ENCODE data around the gene RPLP1. TPM values are rescaled to one million over a fixed set of nuclear protein-coding genes. Genes with fewer than 3 reads are reported as not detected.
"Not testable (repeated sequence)": the region's sequence is repeated elsewhere in the genome, so short reads cannot be mapped to it uniquely, and the experiment has no call there.

Gene RPLP1
- polyA plus RNA-seq, 1 of the 3 experiments (the other 2 are of a cell fraction), result 1,792 TPM

GRCh38 chr15:69446953-69447352 is 5.7 kb upstream of the RPLP1 start:
- ChIA-PET POLR2A (no interaction called here), CTCF (no interaction called here)
- H3K27ac ChIP-seq (ENCODE audit: low read depth in 2 of 2, low read length in 1 of 2), result no peak overlapping the region
- no peak overlapping the region for H3K9ac ChIP-seq
- no peak overlapping the region for H2AFZ ChIP-seq (ENCODE audit: low read depth)
- H3K4me3 ChIP-seq (ENCODE audit: low read depth in 2 of 2, low read length in 1 of 2), result no peak overlapping the region
- 92% methylated on average over 2 of the region's 2 CpGs for whole genome bisulfite sequencing (ENCODE audit: low lambda C conversion rate)
- H3K4me1 ChIP-seq (ENCODE audit: control insufficient read depth in 1 of 2, insufficient read depth in 2 of 2, low read depth in 1 of 2, low read length in 1 of 2), result peaks cover 2 to 4% of the 10 kb centered on the region in 2 experiments; a peak in 3 of 4 replicates
- DNase-seq, result no peak
- no peaks in the 10 kb centered on the region for H3K27me3 ChIP-seq (ENCODE audit: insufficient read depth)
- H3K36me3 ChIP-seq (replicated peaks in 1 of 2; ENCODE audit: control insufficient read depth in 1 of 2, insufficient read depth in 2 of 2, low read length in 1 of 2), result peaks cover 29 to 48% of the 10 kb centered on the region in 2 experiments
- TF ChIP-seq SIN3A (IDR thresholded peaks at IDR 0.05; ENCODE audit: borderline replicate concordance, low read depth, low read length) (no peak), MXI1 (IDR thresholded peaks at IDR 0.05; ENCODE audit: low read depth, low read length) (no peak), MEF2A (IDR thresholded peaks at IDR 0.05; ENCODE audit: borderline replicate concordance, low read depth) (no peak), ELF1 (IDR thresholded peaks at IDR 0.05) (no peak), USF2 (IDR thresholded peaks at IDR 0.05; ENCODE audit: borderline replicate concordance, low read depth, low read length) (no peak), TEAD4 (IDR thresholded peaks at IDR 0.05; ENCODE audit: borderline replicate concordance, insufficient read depth) (no peak)
- no peaks in the 10 kb centered on the region for H3K9me3 ChIP-seq
- peaks cover 14% of the 10 kb centered on the region; the same call in 1 of the 2 replicates for H3K79me2 ChIP-seq (ENCODE audit: insufficient read depth)
- H4K20me1 ChIP-seq (ENCODE audit: insufficient read depth), result no peaks in the 10 kb centered on the region
- H3K9me2 ChIP-seq, result no peaks in the 10 kb centered on the region
- H3F3A ChIP-seq (replicated peaks; ENCODE audit: insufficient read depth), result peaks cover 17% of the 10 kb centered on the region
- no peak overlapping the region for H3K4me2 ChIP-seq

GRCh38 chr15:69450221-69450620 is 2.4 kb upstream of the RPLP1 start:
- H3K27me3 ChIP-seq (ENCODE audit: insufficient read depth); H3K4me2 ChIP-seq; H3K9me2 ChIP-seq; H3K9me3 ChIP-seq; H3K27ac ChIP-seq (ENCODE audit: low read depth in 2 of 2, low read length in 1 of 2); DNase-seq; H3K9ac ChIP-seq; H2AFZ ChIP-seq (ENCODE audit: low read depth); H3K4me3 ChIP-seq (ENCODE audit: low read depth in 2 of 2, low read length in 1 of 2); POLR2A ChIA-PET; CTCF ChIA-PET: not testable (repeated sequence)
- Histone ChIP-seq H3K79me2 (ENCODE audit: insufficient read depth) (peaks cover 27% of the 10 kb centered on the region), H3F3A (replicated peaks; ENCODE audit: insufficient read depth) (peaks cover 35% of the 10 kb centered on the region), H3K4me1 (ENCODE audit: control insufficient read depth in 1 of 2, insufficient read depth in 2 of 2, low read depth in 1 of 2, low read length in 1 of 2) (peaks cover 10 to 12% of the 10 kb centered on the region in 2 experiments; a peak in 3 of 4 replicates), H4K20me1 (ENCODE audit: insufficient read depth) (peaks cover 24% of the 10 kb centered on the region), H3K36me3 (replicated peaks in 1 of 2; ENCODE audit: control insufficient read depth in 1 of 2, insufficient read depth in 2 of 2, low read length in 1 of 2) (peaks cover 34 to 41% of the 10 kb centered on the region in 2 experiments)
- 100% methylated on average over 4 of the region's 4 CpGs for WGBS (ENCODE audit: low lambda C conversion rate)

- Histone ChIP-seq H4K20me1 (ENCODE audit: insufficient read depth) (peaks cover 33% of the 10 kb centered on the region), H3K4me2 (peak overlapping the region; percentile 79; the same call in 1 of the 2 replicates), H3K27ac (ENCODE audit: low read depth in 2 of 2, low read length in 1 of 2) (peak overlapping the region; percentile 94 to 95; a peak in 3 of 4 replicates), H3K9ac (no peak overlapping the region), H3K79me2 (ENCODE audit: insufficient read depth) (peaks cover 35% of the 10 kb centered on the region), H3F3A (replicated peaks; ENCODE audit: insufficient read depth) (peaks cover 44% of the 10 kb centered on the region), H2AFZ (ENCODE audit: low read depth) (peak overlapping the region; percentile 89), H3K4me3 (ENCODE audit: low read depth in 2 of 2, low read length in 1 of 2) (no peak overlapping the region; a peak in 1 of 4 replicates), H3K9me3 (no peaks in the 10 kb centered on the region), H3K4me1 (ENCODE audit: control insufficient read depth in 1 of 2, insufficient read depth in 2 of 2, low read depth in 1 of 2, low read length in 1 of 2) (peaks cover 10 to 16% of the 10 kb centered on the region in 2 experiments; a peak in 3 of 4 replicates), H3K9me2 (no peaks in the 10 kb centered on the region), H3K36me3 (replicated peaks in 1 of 2; ENCODE audit: control insufficient read depth in 1 of 2, insufficient read depth in 2 of 2, low read length in 1 of 2) (peaks cover 36 to 41% of the 10 kb centered on the region in 2 experiments), H3K27me3 (ENCODE audit: insufficient read depth) (no peaks in the 10 kb centered on the region)
- no peak for TF ChIP-seq CHD2 (IDR thresholded peaks at IDR 0.05; ENCODE audit: low read length, partially characterized antibody)
- TF ChIP-seq RCOR1 (IDR thresholded peaks at IDR 0.05; ENCODE audit: low read length), result no peak
- no peak for TF ChIP-seq SIN3A (IDR thresholded peaks at IDR 0.05; ENCODE audit: borderline replicate concordance, low read depth, low read length)
- TF ChIP-seq TCF12 (IDR thresholded peaks at IDR 0.05), result no peak
- TF ChIP-seq EP300 (IDR thresholded peaks at IDR 0.05; ENCODE audit: borderline replicate concordance in 1 of 2, low read depth in 1 of 2, low read length in 1 of 2), result no peak
- TF ChIP-seq TAF1 (IDR thresholded peaks at IDR 0.05; ENCODE audit: borderline replicate concordance, low read depth, low read length), result no peak
- no peak for TF ChIP-seq USF1 (IDR thresholded peaks at IDR 0.05; ENCODE audit: borderline replicate concordance, low read depth)
- TF ChIP-seq IRF3 (IDR thresholded peaks at IDR 0.05; ENCODE audit: low read depth, low read length), result no peak
- no peak for TF ChIP-seq MAX (IDR thresholded peaks at IDR 0.05; ENCODE audit: low read depth)
- no peak for DNase-seq
- 88% methylated on average over 12 of the region's 12 CpGs for WGBS (ENCODE audit: low lambda C conversion rate)
- POLR2A ChIA-PET, result interaction anchor here (2.1 to 3.2 kb wide), 2 partner anchors 11 to 37 kb away, joined by 14 to 53 read pairs; partner anchors contain the start of gene KIF23
- CTCF ChIA-PET, result interaction anchor here (0.6 to 4.1 kb wide), 6 partner anchors 11 to 392 kb away, joined by 3 to 31 read pairs (median 5); no protein-coding TSS in a partner anchor
Measured at GRCh38 chr15:69450968-69451695, 1.5 kb upstream of the RPLP1 start.
